T-cell (primary cell): ENCODE measurements around the gene ZFAND2A. TPM values are rescaled to one million over a fixed set of nuclear protein-coding genes. Genes with fewer than 3 reads are reported as not detected.
"Not testable (repeated sequence)": the region's sequence is repeated elsewhere in the genome, so short reads cannot be mapped to it uniquely, and the experiment has no call there.

ENCODE experiments used
- ATAC-seq, 4 experiments: fragments of 200-7000 bp in 3 of 4; fragments of 150-1000 bp in 1 of 4; cut with Tn5 transposase; replicated peaks in 1 of 4; 1 replicate in 3 of 4; 2 replicates in 1 of 4; pipeline ENCODE4 v1.10.0; 2021; ENCODE audit warnings: moderate library complexity in 3 of 4, mild to moderate bottlenecking in 2 of 4, moderate number of reproducible peaks in 1 of 4
- CTCF ChIA-PET, 2 donors: fragments of 300-600 bp; sonication (Branson Sonifier 250); formaldehyde crosslinking; loops; one replicate each; lab custom pipeline; 2022; ENCODE audit warnings: antibody characterized with exemption in 2 of 2; lab: Charles Lee
- POLR2A ChIA-PET, 2 donors: fragments of 300-600 bp; sonication (Branson Sonifier 250); formaldehyde crosslinking; loops; one replicate each; lab custom pipeline; 2022; ENCODE audit warnings: antibody characterized with exemption in 2 of 2; lab: Charles Lee
- DNase-seq, 35 experiments: peaks; one replicate each; pipeline versions ENCODE4 v3.0.0 to v3.0.0-alpha.2; 2013 to 2023
- H3K27ac ChIP-seq: one replicate; pipeline ENCODE4 v1.5.1; 2013; ENCODE audit warnings: low read length
- H3K27me3 ChIP-seq, 2 experiments: replicated peaks in 1 of 2; 1 replicate in 1 of 2; 2 replicates in 1 of 2; pipeline versions ENCODE4 v1.6.1 to v1.7.0; 2013; ENCODE audit warnings: low read length in 1 of 2, mixed read lengths in 1 of 2; ENCODE audit not compliant: control insufficient read depth in 2 of 2, insufficient read depth in 2 of 2; ENCODE audit errors: extremely low read depth in 1 of 2
- H3K36me3 ChIP-seq, 2 donors: 1 replicate in 1 of 2; 2 replicates in 1 of 2; pipeline versions ENCODE4 v1.6.1 to v1.7.0; 2013; ENCODE audit warnings: low read length in 1 of 2; ENCODE audit not compliant: control insufficient read depth in 2 of 2, insufficient read depth in 1 of 2; ENCODE audit errors: extremely low read depth in 1 of 2
- H3K4me1 ChIP-seq, 2 experiments: 1 replicate in 1 of 2; 2 replicates in 1 of 2; pipeline versions ENCODE4 v1.6.1 to v1.7.0; 2013; ENCODE audit warnings: low read length in 2 of 2, mixed read lengths in 1 of 2; ENCODE audit not compliant: insufficient read depth in 2 of 2, control insufficient read depth in 1 of 2; ENCODE audit errors: extremely low read depth in 1 of 2
- H3K4me3 ChIP-seq, 2 donors: 1 replicate in 1 of 2; 2 replicates in 1 of 2; pipeline versions ENCODE4 v1.5.1 to v1.7.0; 2013; ENCODE audit warnings: mild to moderate bottlenecking in 2 of 2, low read length in 1 of 2, moderate library complexity in 1 of 2; ENCODE audit not compliant: control insufficient read depth in 1 of 2; ENCODE audit errors: extremely low read depth in 1 of 2
- H3K9me3 ChIP-seq: 2 replicates; pipeline ENCODE4 v1.7.0; 2013
- H3K27ac Mint-ChIP-seq, 2 donors: one replicate each; pipeline ENCODE4 v1.8.0; 2020 to 2021; ENCODE audit warnings: mild to moderate bottlenecking in 2 of 2, mixed read lengths in 2 of 2
- H3K27me3 Mint-ChIP-seq, 2 donors: one replicate each; pipeline ENCODE4 v1.8.0; 2021 to 2022; ENCODE audit warnings: mixed read lengths in 2 of 2
- H3K36me3 Mint-ChIP-seq: one replicate; pipeline ENCODE4 v1.8.0; 2021; ENCODE audit warnings: mixed read lengths
- H3K4me1 Mint-ChIP-seq, 3 donors: one replicate each; pipeline ENCODE4 v1.8.0; 2020 to 2022; ENCODE audit warnings: mixed read lengths in 3 of 3, mild to moderate bottlenecking in 1 of 3
- H3K4me3 Mint-ChIP-seq, 3 donors: one replicate each; pipeline ENCODE4 v1.8.0; 2020 to 2022; ENCODE audit warnings: mild to moderate bottlenecking in 3 of 3, mixed read lengths in 3 of 3, moderate library complexity in 3 of 3
- H3K9me3 Mint-ChIP-seq, 3 donors: one replicate each; pipeline ENCODE4 v1.8.0; 2020 to 2022; ENCODE audit warnings: mixed read lengths in 3 of 3
- WGBS: methylation state at CpG from one replicate; pipeline ENCODE4 v1.1.5; 2013; ENCODE audit warnings: missing lambda C conversion rate; ENCODE audit not compliant: insufficient coverage; 5-methylcytosine and 5-hydroxymethylcytosine counted together
- total RNA-seq, 35 experiments: library from RNA in 6 of 35; stranded (reverse) in 6 of 35; fragments of 120-200 nt in 1 of 35; gene quantifications; one replicate each; pipeline versions ENCODE4 v1.2.1 to v1.2.4 and lab custom pipeline; 2013 to 2026

ZFAND2A gene
- total RNA-seq, 5 donors from 2014 or later (not counting 1 experiment from before 2014, with no cell fraction given), result 26.6 to 77.3 (median 30.1) TPM

GRCh38 chr7:1116383-1117008, 43.5 kb downstream of the ZFAND2A start:
- ATAC-seq, POLR2A ChIA-PET, H3K36me3 Mint-ChIP-seq, H3K27me3 Mint-ChIP-seq, H3K9me3 Mint-ChIP-seq, CTCF ChIA-PET, H3K4me3 Mint-ChIP-seq, H3K27ac ChIP-seq, H3K27ac Mint-ChIP-seq, H3K36me3 ChIP-seq, DNase-seq, H3K4me1 ChIP-seq, H3K4me3 ChIP-seq, H3K9me3 ChIP-seq, H3K27me3 ChIP-seq: not testable (repeated sequence)
- H3K4me1 Mint-ChIP-seq, result peaks cover 9 to 10% (median 9%) of the 10 kb centered on the region in 3 donors
- WGBS, result 92% methylated on average over 31 of the region's 49 CpGs

- H3K4me1 Mint-ChIP-seq, result peaks cover 9 to 10% (median 9%) of the 10 kb centered on the region in 3 donors
- H3K27me3 ChIP-seq, DNase-seq, H3K36me3 Mint-ChIP-seq, H3K4me1 ChIP-seq, H3K4me3 Mint-ChIP-seq, H3K9me3 ChIP-seq, H3K36me3 ChIP-seq, H3K4me3 ChIP-seq, POLR2A ChIA-PET, H3K9me3 Mint-ChIP-seq, H3K27ac ChIP-seq, H3K27me3 Mint-ChIP-seq, CTCF ChIA-PET, H3K27ac Mint-ChIP-seq, ATAC-seq: not testable (repeated sequence)
- 95% methylated on average over 38 of the region's 44 CpGs for WGBS
These were observed 44.6 kb downstream of the ZFAND2A start for GRCh38 chr7:1115171-1116045.

GRCh38 chr7:1114505-1114904, 45.5 kb downstream of the ZFAND2A start:
- 96% methylated on average over 11 of the region's 19 CpGs for WGBS
- no peak for DNase-seq
- no peak overlapping the region for H3K4me3 Mint-ChIP-seq
- H3K9me3 ChIP-seq, result no peaks in the 10 kb centered on the region
- ATAC-seq, result no peak
- H3K4me1 ChIP-seq, result peaks cover 0 to 2% of the 10 kb centered on the region in 2 experiments
- no peaks in the 10 kb centered on the region for H3K27me3 Mint-ChIP-seq
- no peaks in the 10 kb centered on the region for H3K9me3 Mint-ChIP-seq
- no peak overlapping the region for H3K27ac Mint-ChIP-seq
- no peaks in the 10 kb centered on the region for H3K27me3 ChIP-seq
- H3K4me3 ChIP-seq, result no peak overlapping the region
- ChIA-PET CTCF (no interaction called here), POLR2A (interaction anchor here in 1 of 2 donors (0.5 kb wide), 1 partner anchor 12 kb away, joined by 3 read pairs; no protein-coding TSS in a partner anchor)
- no peaks in the 10 kb centered on the region for H3K36me3 ChIP-seq
- H3K4me1 Mint-ChIP-seq, result peaks cover 8 to 10% (median 9%) of the 10 kb centered on the region in 3 donors
- H3K36me3 Mint-ChIP-seq, result no peaks in the 10 kb centered on the region
- no peak overlapping the region for H3K27ac ChIP-seq

- Mint-ChIP-seq H3K4me3 (no peak overlapping the region), H3K27ac (no peak overlapping the region), H3K9me3 (no peaks in the 10 kb centered on the region), H3K4me1 (peaks cover 4 to 7% (median 5%) of the 10 kb centered on the region in 3 donors), H3K27me3 (no peaks in the 10 kb centered on the region), H3K36me3 (no peaks in the 10 kb centered on the region)
- H3K27me3 ChIP-seq, result no peaks in the 10 kb centered on the region
- ChIA-PET CTCF (interaction anchor here in 1 of 2 donors (0.6 kb wide), 1 partner anchor 35 kb away, joined by 3 read pairs; no protein-coding TSS in a partner anchor), POLR2A (interaction anchor here in 1 of 2 donors (0.5 kb wide), 1 partner anchor 12 kb away, joined by 3 read pairs; no protein-coding TSS in a partner anchor)
- H3K4me1 ChIP-seq, result no peaks in the 10 kb centered on the region
- H3K9me3 ChIP-seq, result no peaks in the 10 kb centered on the region
- no peak for ATAC-seq
- no peak for DNase-seq
- H3K4me3 ChIP-seq, result no peak overlapping the region
- WGBS, result 93% methylated on average over 13 of the region's 13 CpGs
- no peaks in the 10 kb centered on the region for H3K36me3 ChIP-seq
- H3K27ac ChIP-seq, result no peak overlapping the region
These were observed 45.9 kb downstream of the ZFAND2A start for GRCh38 chr7:1114088-1114487.

GRCh38 chr7:1113548-1113885, 46.5 kb downstream of the ZFAND2A start:
- Mint-ChIP-seq H3K4me3 (no peak overlapping the region), H3K36me3 (no peaks in the 10 kb centered on the region), H3K27me3 (no peaks in the 10 kb centered on the region), H3K4me1 (peaks cover 0 to 3% (median 2%) of the 10 kb centered on the region in 3 donors), H3K9me3 (no peaks in the 10 kb centered on the region), H3K27ac (no peak overlapping the region)
- ATAC-seq, result no peak
- WGBS, result 94% methylated on average over 18 of the region's 18 CpGs
- DNase-seq, result no peak
- ChIA-PET CTCF (interaction anchor here in 1 of 2 donors (0.6 kb wide), 1 partner anchor 36 kb away, joined by 3 read pairs; no protein-coding TSS in a partner anchor), POLR2A (no interaction called here)
- H3K27me3 ChIP-seq, result no peaks in the 10 kb centered on the region
- H3K36me3 ChIP-seq, result no peaks in the 10 kb centered on the region
- no peaks in the 10 kb centered on the region for H3K4me1 ChIP-seq
- H3K9me3 ChIP-seq, result no peaks in the 10 kb centered on the region
- no peak overlapping the region for H3K27ac ChIP-seq
- no peak overlapping the region for H3K4me3 ChIP-seq

- DNase-seq (no peak), ATAC-seq (no peak)
- 94% methylated on average over 38 of the region's 43 CpGs for WGBS
- Histone ChIP-seq H3K4me3 (no peak overlapping the region), H3K27me3 (no peaks in the 10 kb centered on the region), H3K27ac (no peak overlapping the region), H3K4me1 (no peaks in the 10 kb centered on the region), H3K9me3 (no peaks in the 10 kb centered on the region), H3K36me3 (no peaks in the 10 kb centered on the region)
- Mint-ChIP-seq H3K9me3 (no peaks in the 10 kb centered on the region), H3K27me3 (no peaks in the 10 kb centered on the region), H3K4me3 (no peak overlapping the region), H3K4me1 (no peaks in the 10 kb centered on the region), H3K36me3 (no peaks in the 10 kb centered on the region), H3K27ac (no peak overlapping the region)
- ChIA-PET CTCF (interaction anchor here in 1 of 2 donors (0.7 kb wide), 1 partner anchor 281 kb away, joined by 3 read pairs; no protein-coding TSS in a partner anchor), POLR2A (interaction anchor here (0.5 to 0.7 kb wide), 3 partner anchors 8 to 95 kb away, joined by 3 to 4 read pairs (median 3); no protein-coding TSS in a partner anchor)
These were observed 47.1 kb downstream of the ZFAND2A start for GRCh38 chr7:1112625-1113547.
